Caco-2 (cell line): ENCODE measurements around the gene NEAT1. TPM values are rescaled to one million over a fixed set of nuclear protein-coding genes. Genes with fewer than 3 reads are reported as not detected.

Experiments
- BruUV-seq: library from RNA; stranded (reverse); fragments of 400-500 nt; replicated peaks from 2 replicates; lab custom pipeline; 2021; lab: Mats Ljungman, UMichigan
- CTCF ChIA-PET: fragments of 300-600 bp; sonication (Branson Sonifier 250); formaldehyde crosslinking; loops from one replicate; lab custom pipeline; 2022; ENCODE audit warnings: antibody characterized with exemption; lab: Charles Lee
- POLR2A ChIA-PET: fragments of 300-600 bp; sonication (Branson Sonifier 250); formaldehyde crosslinking; loops from one replicate; lab custom pipeline; 2022; ENCODE audit warnings: antibody characterized with exemption; lab: Charles Lee
- DNase-seq, 2 experiments: peaks; one replicate each; pipeline versions ENCODE4 v3.0.0 to v3.0.0-alpha.2; 2020 to 2022
- H3K27me3 ChIP-seq: replicated peaks from 2 replicates; pipeline ENCODE4 v1.6.0; 2011; ENCODE audit warnings: low read length; ENCODE audit not compliant: control insufficient read depth, insufficient read depth
- H3K36me3 ChIP-seq: 2 replicates; pipeline ENCODE4 v1.5.1; 2011; ENCODE audit warnings: low read length; ENCODE audit not compliant: control insufficient read depth, insufficient read depth
- H3K4me1 ChIP-seq: fragments of 250-450 bp; sonication (Bioruptor Pico); 2 replicates; pipeline ENCODE4 v1.5.1; 2020; ENCODE audit warnings: mild to moderate bottlenecking
- H3K4me3 ChIP-seq: 2 replicates; pipeline ENCODE4 v1.5.1; 2011; ENCODE audit warnings: low read depth, mild to moderate bottlenecking, control low read depth, low read length
- H3K9me3 ChIP-seq: fragments of 250-450 bp; sonication (Bioruptor Pico); 2 replicates; pipeline ENCODE4 v1.5.1; 2020; ENCODE audit warnings: mild to moderate bottlenecking, moderate library complexity
- H3K27ac Mint-ChIP-seq: one replicate; pipeline ENCODE4 v1.8.0; 2022; ENCODE audit warnings: mixed read lengths; ENCODE audit not compliant: unreplicated experiment
- H3K27me3 Mint-ChIP-seq: one replicate; pipeline ENCODE4 v1.8.0; 2022; ENCODE audit warnings: mixed read lengths; ENCODE audit not compliant: insufficient read depth, unreplicated experiment
- H3K36me3 Mint-ChIP-seq: one replicate; pipeline ENCODE4 v1.8.0; 2022; ENCODE audit warnings: mild to moderate bottlenecking, mixed read lengths; ENCODE audit not compliant: insufficient read depth, unreplicated experiment
- H3K4me1 Mint-ChIP-seq: one replicate; pipeline ENCODE4 v1.8.0; 2022; ENCODE audit warnings: low read depth, mixed read lengths; ENCODE audit not compliant: unreplicated experiment
- H3K4me3 Mint-ChIP-seq: one replicate; pipeline ENCODE4 v1.8.0; 2022; ENCODE audit warnings: mild to moderate bottlenecking, moderate library complexity, mixed read lengths; ENCODE audit not compliant: unreplicated experiment
- H3K9me3 Mint-ChIP-seq: one replicate; pipeline ENCODE4 v1.8.0; 2022; ENCODE audit warnings: mixed read lengths; ENCODE audit not compliant: unreplicated experiment
- intact Hi-C: fragments of 100-400 bp; cut with micrococcal nuclease; formaldehyde crosslinking; loops from one replicate; pipeline ENCODE4 v1.10.0; 2022; ENCODE audit not compliant: unreplicated experiment
- total RNA-seq: library from RNA; stranded (reverse); gene quantifications from 2 replicates; pipeline ENCODE4 v1.2.3, GENCODE V29; 2022
- TF ChIP-seq, protein P1 (sequence below), 2 experiments: fragments of 200-600 bp in 1 of 2; IDR thresholded peaks; 1 replicate in 1 of 2; 2 replicates in 1 of 2; pipeline versions ENCODE4 v1.5.1 to v1.8.0; 2011 to 2022; ENCODE audit warnings: antibody characterized with exemption in 1 of 2, control low read depth in 1 of 2, inconsistent platforms in 1 of 2, low read depth in 1 of 2, low read length in 1 of 2, mild to moderate bottlenecking in 1 of 2, moderate library complexity in 1 of 2; ENCODE audit not compliant: insufficient read depth in 1 of 2, severe bottlenecking in 1 of 2, unreplicated experiment in 1 of 2

Gene NEAT1
- total RNA-seq, 1 experiment from 2014 or later, result 254 TPM

DNA sequence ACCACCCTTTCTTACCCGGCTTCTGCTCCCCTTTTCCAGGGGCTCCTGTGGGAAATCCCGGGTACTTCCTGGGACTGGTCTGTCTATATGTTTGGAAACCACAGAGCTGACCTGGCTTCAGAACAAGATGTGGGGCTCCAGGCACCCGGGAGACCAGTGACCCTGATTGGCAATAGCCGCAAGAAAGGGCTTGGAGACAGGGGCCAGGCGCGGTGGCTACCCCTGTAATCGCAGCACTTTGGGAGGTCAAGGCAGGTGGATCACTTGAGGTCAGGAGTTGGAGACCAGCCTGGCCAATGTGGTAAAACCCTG lies 3.2 kb upstream of the NEAT1 start:
- DNase-seq, result no peak
- BruUV-seq, result no TSS peak
- ChIA-PET CTCF (interaction anchor here (0.5 to 4.2 kb wide), 13 partner anchors 23 to 144 kb away, joined by 3 to 21 read pairs (median 5); partner anchors contain the start of gene SCYL1), POLR2A (interaction anchor here (0.6 to 7.8 kb wide), 12 partner anchors 10 to 88 kb away, joined by 3 to 104 read pairs (median 7); partner anchors contain the start of genes FRMD8 and MALAT1)
- TF ChIP-seq, protein P1, sequence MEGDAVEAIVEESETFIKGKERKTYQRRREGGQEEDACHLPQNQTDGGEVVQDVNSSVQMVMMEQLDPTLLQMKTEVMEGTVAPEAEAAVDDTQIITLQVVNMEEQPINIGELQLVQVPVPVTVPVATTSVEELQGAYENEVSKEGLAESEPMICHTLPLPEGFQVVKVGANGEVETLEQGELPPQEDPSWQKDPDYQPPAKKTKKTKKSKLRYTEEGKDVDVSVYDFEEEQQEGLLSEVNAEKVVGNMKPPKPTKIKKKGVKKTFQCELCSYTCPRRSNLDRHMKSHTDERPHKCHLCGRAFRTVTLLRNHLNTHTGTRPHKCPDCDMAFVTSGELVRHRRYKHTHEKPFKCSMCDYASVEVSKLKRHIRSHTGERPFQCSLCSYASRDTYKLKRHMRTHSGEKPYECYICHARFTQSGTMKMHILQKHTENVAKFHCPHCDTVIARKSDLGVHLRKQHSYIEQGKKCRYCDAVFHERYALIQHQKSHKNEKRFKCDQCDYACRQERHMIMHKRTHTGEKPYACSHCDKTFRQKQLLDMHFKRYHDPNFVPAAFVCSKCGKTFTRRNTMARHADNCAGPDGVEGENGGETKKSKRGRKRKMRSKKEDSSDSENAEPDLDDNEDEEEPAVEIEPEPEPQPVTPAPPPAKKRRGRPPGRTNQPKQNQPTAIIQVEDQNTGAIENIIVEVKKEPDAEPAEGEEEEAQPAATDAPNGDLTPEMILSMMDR (IDR thresholded peaks at IDR 0.05; ENCODE audit: insufficient read depth in 1 of 2, low read depth in 1 of 2, low read length in 1 of 2, severe bottlenecking in 1 of 2, unreplicated experiment in 1 of 2), result no peak
- H3K9me3 Mint-ChIP-seq, result no peaks in the 10 kb centered on the region
- no peaks in the 10 kb centered on the region for H3K9me3 ChIP-seq
- peak overlapping the region; percentile 95 for H3K27ac Mint-ChIP-seq
- no peaks in the 10 kb centered on the region for H3K27me3 ChIP-seq
- intact Hi-C loops, result loop anchor here (2.0 to 5.0 kb wide), 3 partner anchors 49 to 142 kb away; no protein-coding TSS in a partner anchor
- peaks cover 2% of the 10 kb centered on the region; the same call in 1 of the 2 replicates for H3K36me3 ChIP-seq
- H3K4me3 ChIP-seq, result peak overlapping the region; percentile 2
- peaks cover 55% of the 10 kb centered on the region for H3K4me1 ChIP-seq
- H3K4me1 Mint-ChIP-seq, result peaks cover 51% of the 10 kb centered on the region
- H3K36me3 Mint-ChIP-seq, result peaks cover 61% of the 10 kb centered on the region
- peak overlapping the region; percentile 73 for H3K4me3 Mint-ChIP-seq
- H3K27me3 Mint-ChIP-seq, result peaks cover 5% of the 10 kb centered on the region

DNA sequence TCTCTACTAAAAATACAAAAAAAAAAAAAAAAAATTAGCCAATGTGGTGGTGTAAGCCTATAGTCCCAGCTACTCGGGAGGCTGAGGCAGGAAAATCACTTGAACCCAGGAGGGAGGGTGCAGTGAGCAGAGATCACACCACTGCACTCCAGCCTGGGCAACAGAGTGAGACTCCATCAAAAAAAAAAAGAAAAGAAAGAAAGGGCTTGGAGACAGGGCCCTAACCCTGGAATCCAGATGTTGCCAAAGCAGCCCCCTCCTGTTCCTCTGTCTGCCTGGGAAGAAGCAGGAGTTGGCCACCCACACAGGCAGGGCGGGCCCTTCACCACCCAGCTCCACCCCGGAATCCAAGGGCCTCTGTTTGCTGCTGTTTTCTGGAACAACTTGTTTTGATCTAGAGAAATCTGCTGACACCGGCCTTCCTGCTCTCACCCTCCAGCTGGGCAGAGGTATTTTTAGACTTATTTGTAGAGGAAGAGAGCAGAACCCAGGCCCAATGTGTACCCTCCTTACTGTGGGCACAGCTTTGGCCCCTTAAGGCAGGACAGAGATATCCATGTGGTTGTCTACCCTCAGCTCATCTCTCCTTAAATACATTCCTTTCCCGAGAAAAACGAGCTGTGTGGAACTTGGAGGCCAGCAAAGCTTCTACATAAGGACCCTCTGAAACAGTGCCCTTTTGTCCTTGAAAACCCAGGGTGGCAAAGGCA lies 2.7 kb upstream of the NEAT1 start:
- H3K4me3 Mint-ChIP-seq, result peak overlapping the region; percentile 73
- TF ChIP-seq, protein P1 (IDR thresholded peaks at IDR 0.05; ENCODE audit: insufficient read depth in 1 of 2, low read depth in 1 of 2, low read length in 1 of 2, severe bottlenecking in 1 of 2, unreplicated experiment in 1 of 2), result no peak
- Histone ChIP-seq H3K27me3 (no peaks in the 10 kb centered on the region), H3K36me3 (peaks cover 2% of the 10 kb centered on the region; the same call in 1 of the 2 replicates), H3K9me3 (no peaks in the 10 kb centered on the region), H3K4me3 (no peak overlapping the region), H3K4me1 (peaks cover 55% of the 10 kb centered on the region)
- POLR2A ChIA-PET, result interaction anchor here (0.5 to 7.8 kb wide), 13 partner anchors 9 to 91 kb away, joined by 3 to 104 read pairs (median 5); partner anchors contain the start of gene MALAT1
- peaks cover 66% of the 10 kb centered on the region for H3K36me3 Mint-ChIP-seq
- CTCF ChIA-PET, result interaction anchor here (0.5 to 4.2 kb wide), 13 partner anchors 23 to 105 kb away, joined by 3 to 21 read pairs (median 5); partner anchors contain the start of gene SCYL1
- H3K9me3 Mint-ChIP-seq, result no peaks in the 10 kb centered on the region
- peak; percentile 80 to 87 for DNase-seq
- H3K4me1 Mint-ChIP-seq, result peaks cover 57% of the 10 kb centered on the region
- peak overlapping the region; percentile 95 for H3K27ac Mint-ChIP-seq
- no TSS peak for BruUV-seq
- peaks cover 5% of the 10 kb centered on the region for H3K27me3 Mint-ChIP-seq
- intact Hi-C loops, result loop anchor here (2.0 to 5.0 kb wide), 3 partner anchors 49 to 143 kb away; no protein-coding TSS in a partner anchor

DNA sequence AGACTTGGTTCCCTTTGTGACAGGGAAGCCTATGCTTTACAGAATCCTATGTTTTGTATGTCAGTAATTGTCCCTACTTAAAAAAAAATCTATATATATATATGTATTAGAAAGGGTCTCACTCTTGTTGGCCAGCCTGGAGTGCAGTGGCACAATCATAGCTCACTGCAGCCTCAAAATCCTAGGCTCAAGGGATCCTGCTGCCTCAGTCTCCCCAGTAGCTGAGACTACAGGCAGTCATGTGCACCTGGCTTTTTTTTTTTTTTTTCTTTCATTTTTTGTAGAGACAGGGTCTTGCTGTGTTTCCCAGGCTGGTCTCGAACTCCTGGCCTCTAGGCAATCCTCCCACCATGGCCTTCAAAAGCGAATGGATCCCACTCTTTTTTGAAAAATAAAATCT lies 2.1 kb upstream of the NEAT1 start:
- ChIA-PET POLR2A (interaction anchor here (0.5 to 7.8 kb wide), 11 partner anchors 9 to 90 kb away, joined by 3 to 104 read pairs (median 4); partner anchors contain the start of gene MALAT1), CTCF (interaction anchor here (1.1 to 4.2 kb wide), 5 partner anchors 48 to 105 kb away, joined by 3 to 21 read pairs (median 6); no protein-coding TSS in a partner anchor)
- Mint-ChIP-seq H3K4me3 (peak overlapping the region; percentile 92), H3K36me3 (peaks cover 68% of the 10 kb centered on the region), H3K27ac (peak overlapping the region; percentile 95), H3K27me3 (peaks cover 5% of the 10 kb centered on the region), H3K9me3 (no peaks in the 10 kb centered on the region), H3K4me1 (peaks cover 59% of the 10 kb centered on the region)
- TF ChIP-seq, protein P1 (IDR thresholded peaks at IDR 0.05; ENCODE audit: insufficient read depth in 1 of 2, low read depth in 1 of 2, low read length in 1 of 2, severe bottlenecking in 1 of 2, unreplicated experiment in 1 of 2), result no peak
- no TSS peak for BruUV-seq
- peaks cover 4% of the 10 kb centered on the region; the same call in 1 of the 2 replicates for H3K36me3 ChIP-seq
- no peaks in the 10 kb centered on the region for H3K27me3 ChIP-seq
- intact Hi-C loops, result no loop called here
- no peaks in the 10 kb centered on the region for H3K9me3 ChIP-seq
- no peak for DNase-seq
- peaks cover 59% of the 10 kb centered on the region for H3K4me1 ChIP-seq
- no peak overlapping the region for H3K4me3 ChIP-seq
